ENCODE results near the gene NBEAL1.

GRCh38 chr2:203021991-203022390 lies 7.3 kb downstream of the NBEAL1 start:
- TF ChIP-seq CTCF (IDR thresholded peaks at IDR 0.05): no peak
- TF ChIP-seq POLR2AphosphoS5 (IDR thresholded peaks at IDR 0.05): no peak
- TF ChIP-seq POLR2A (IDR thresholded peaks at IDR 0.05): no peak
- TF ChIP-seq EP300 (IDR thresholded peaks at IDR 0.05): no peak
